ENCODE data around the gene SMIM29.
"Not testable (repeated sequence)": the region's sequence is repeated elsewhere in the genome, so short reads cannot be mapped to it uniquely, and the experiment has no call there.

SMIM29 gene

GRCh38 chr6:34276191-34276590 lies 27.4 kb upstream of the SMIM29 start:
- no peak overlapping the region for H3K4me3 ChIP-seq (replicated peaks; ENCODE audit: low read depth, low read length)
- TF ChIP-seq, protein P1, sequence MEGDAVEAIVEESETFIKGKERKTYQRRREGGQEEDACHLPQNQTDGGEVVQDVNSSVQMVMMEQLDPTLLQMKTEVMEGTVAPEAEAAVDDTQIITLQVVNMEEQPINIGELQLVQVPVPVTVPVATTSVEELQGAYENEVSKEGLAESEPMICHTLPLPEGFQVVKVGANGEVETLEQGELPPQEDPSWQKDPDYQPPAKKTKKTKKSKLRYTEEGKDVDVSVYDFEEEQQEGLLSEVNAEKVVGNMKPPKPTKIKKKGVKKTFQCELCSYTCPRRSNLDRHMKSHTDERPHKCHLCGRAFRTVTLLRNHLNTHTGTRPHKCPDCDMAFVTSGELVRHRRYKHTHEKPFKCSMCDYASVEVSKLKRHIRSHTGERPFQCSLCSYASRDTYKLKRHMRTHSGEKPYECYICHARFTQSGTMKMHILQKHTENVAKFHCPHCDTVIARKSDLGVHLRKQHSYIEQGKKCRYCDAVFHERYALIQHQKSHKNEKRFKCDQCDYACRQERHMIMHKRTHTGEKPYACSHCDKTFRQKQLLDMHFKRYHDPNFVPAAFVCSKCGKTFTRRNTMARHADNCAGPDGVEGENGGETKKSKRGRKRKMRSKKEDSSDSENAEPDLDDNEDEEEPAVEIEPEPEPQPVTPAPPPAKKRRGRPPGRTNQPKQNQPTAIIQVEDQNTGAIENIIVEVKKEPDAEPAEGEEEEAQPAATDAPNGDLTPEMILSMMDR (IDR thresholded peaks at IDR 0.05; ENCODE audit: low read depth, low read length, missing control alignments) = no peak
- no peak for DNase-seq (ENCODE audit: extremely low read depth, low read depth)

GRCh38 chr6:34275128-34275804 lies 26.5 kb upstream of the SMIM29 start:
- H3K4me3 ChIP-seq (replicated peaks; ENCODE audit: low read depth, low read length) = no peak overlapping the region
- no peak for DNase-seq (ENCODE audit: extremely low read depth, low read depth)
- TF ChIP-seq, protein P1 (IDR thresholded peaks at IDR 0.05; ENCODE audit: low read depth, low read length, missing control alignments) = no peak

GRCh38 chr6:34274129-34274528 lies 25.3 kb upstream of the SMIM29 start:
- H3K4me3 ChIP-seq (replicated peaks; ENCODE audit: low read depth, low read length) = no peak overlapping the region
- TF ChIP-seq, protein P1 (IDR thresholded peaks at IDR 0.05; ENCODE audit: low read depth, low read length, missing control alignments) = no peak
- no peak for DNase-seq (ENCODE audit: extremely low read depth, low read depth)

- TF ChIP-seq, protein P1 (IDR thresholded peaks at IDR 0.05; ENCODE audit: low read depth, low read length, missing control alignments) = no peak
- no peak for DNase-seq (ENCODE audit: extremely low read depth, low read depth)
Measured at GRCh38 chr6:34273242-34273805, 24.5 kb upstream of the SMIM29 start.

DNA sequence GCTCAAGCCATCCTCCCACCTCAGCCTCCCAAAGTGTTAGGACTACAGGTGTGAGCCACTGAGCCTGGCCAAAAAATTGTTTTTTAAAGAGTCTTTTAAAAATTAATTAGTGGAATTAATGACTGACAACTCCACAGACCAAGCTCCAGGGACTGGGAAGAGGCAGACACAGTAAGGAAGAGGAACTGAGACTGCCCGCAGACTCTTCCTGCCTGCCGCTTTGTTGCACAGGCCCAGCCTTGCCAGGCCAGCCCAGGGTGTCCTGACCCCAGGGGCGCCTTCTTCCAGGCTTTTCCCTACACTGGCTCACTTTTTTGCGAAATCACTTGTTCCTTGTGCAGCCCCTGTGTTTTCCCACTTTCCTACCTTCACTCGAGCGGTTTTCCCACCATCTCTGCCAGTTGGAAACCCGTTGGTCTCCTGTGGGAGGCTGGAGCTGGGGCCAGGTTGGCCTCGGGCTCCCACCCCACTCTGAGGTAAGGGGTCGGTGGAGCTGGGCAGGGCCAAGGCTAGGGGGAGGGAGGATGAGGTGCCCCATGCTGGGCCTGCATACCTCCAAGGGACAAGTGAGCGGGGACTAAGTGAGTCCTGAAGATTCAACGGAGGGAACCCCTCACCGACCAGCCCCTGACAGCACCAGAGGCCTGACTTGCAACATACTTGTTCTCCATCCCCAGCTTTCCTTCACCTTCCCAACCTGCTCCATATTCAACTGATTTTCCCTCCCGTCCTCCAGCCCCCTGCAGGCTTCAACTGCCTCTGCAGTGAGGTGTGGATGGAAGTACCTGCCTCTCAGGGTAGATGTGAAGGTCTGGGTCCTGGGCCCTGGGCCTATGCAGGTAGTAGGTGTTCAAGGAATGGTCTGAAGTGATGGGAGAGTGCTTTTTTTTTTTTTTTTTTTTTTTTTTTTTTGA lies 23.5 kb upstream of the SMIM29 start:
- H3K4me3 ChIP-seq (replicated peaks; ENCODE audit: low read depth, low read length) = no peak overlapping the region
- no peak for DNase-seq (ENCODE audit: extremely low read depth, low read depth)
- TF ChIP-seq, protein P1 (IDR thresholded peaks at IDR 0.05; ENCODE audit: low read depth, low read length, missing control alignments) = no peak

More at GRCh38 chr6:34273242-34273805, 24.5 kb upstream of the SMIM29 start:
- no peak overlapping the region for H3K4me3 ChIP-seq (replicated peaks; ENCODE audit: low read depth, low read length)

DNA sequence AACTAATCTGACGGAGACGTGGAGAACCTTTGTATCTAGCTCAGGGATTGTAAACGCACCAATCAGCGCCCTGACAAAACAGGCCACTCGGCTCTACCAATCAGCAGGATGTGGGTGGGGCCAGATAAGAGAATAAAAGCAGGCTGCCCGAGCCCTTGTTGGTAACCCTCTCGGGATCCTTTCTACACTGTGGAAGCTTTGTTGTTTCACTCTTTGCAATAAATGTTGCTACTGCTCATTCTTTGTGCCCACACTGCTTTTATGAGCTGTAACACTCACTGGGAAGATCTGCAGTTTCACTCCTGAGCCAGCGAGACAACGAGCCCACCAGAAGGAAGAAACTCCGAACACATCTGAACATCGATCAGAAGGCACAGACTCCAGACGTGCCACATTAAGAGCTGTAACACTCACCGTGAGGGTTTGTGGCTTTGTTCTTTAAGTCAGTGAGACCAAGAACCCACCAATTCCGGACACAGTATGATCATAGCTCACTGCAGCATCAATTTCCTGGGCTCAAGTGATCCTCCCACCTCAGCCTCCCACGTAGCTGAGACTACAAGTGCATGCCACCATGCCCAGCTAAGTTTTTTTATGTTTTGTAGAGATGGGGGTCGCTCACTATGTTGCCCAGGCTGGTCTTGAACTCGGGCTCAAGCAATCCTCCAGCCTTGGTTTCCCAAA lies 21.0 kb upstream of the SMIM29 start:
- not testable (repeated sequence) for H3K4me3 ChIP-seq (replicated peaks; ENCODE audit: low read depth, low read length); DNase-seq (ENCODE audit: extremely low read depth, low read depth)

GRCh38 chr6:34269132-34269531 lies 20.3 kb upstream of the SMIM29 start:
- not testable (repeated sequence) for H3K4me3 ChIP-seq (replicated peaks; ENCODE audit: low read depth, low read length); DNase-seq (ENCODE audit: extremely low read depth, low read depth)

All from HFF-Myc (cell line).